ENCODE data around the gene NBL1. TPM values are rescaled to one million over a fixed set of nuclear protein-coding genes. Genes with fewer than 3 reads are reported as not detected.

Gene NBL1
- total and polyA plus RNA-seq, 2 experiments from 2014 or later: 6.1 to 10.6 TPM

- H4K20me1 ChIP-seq (replicated peaks; ENCODE audit: insufficient read depth): peaks cover 1% of the 10 kb centered on the region
- peak overlapping the region; percentile 11; the same call in 1 of the 2 replicates for H3K4me2 ChIP-seq
- H3K27ac ChIP-seq (ENCODE audit: low read depth): 0 out of 2 replicates have a peak overlapping the region, but pooled peaks have one; percentile 39
- peaks cover 7% of the 10 kb centered on the region for H3K36me3 ChIP-seq (ENCODE audit: insufficient read depth)
- H3K36me3 Mint-ChIP-seq (ENCODE audit: low read depth): peaks cover 30% of the 10 kb centered on the region; the same call in 2 of the 3 replicates
- H3K27ac Mint-ChIP-seq: peak overlapping the region; percentile 65; the same call in 1 of the 2 replicates
- no peaks in the 10 kb centered on the region for H3F3A ChIP-seq (replicated peaks; ENCODE audit: low read depth)
- no peaks in the 10 kb centered on the region for H3K79me2 ChIP-seq (replicated peaks; ENCODE audit: insufficient read depth)
- H3K9me2 ChIP-seq (ENCODE audit: insufficient read depth): no peaks in the 10 kb centered on the region
- ATAC-seq: peak; percentile 57
- DNase-seq (ENCODE audit: low spot score): peak; percentile 27
- TF ChIP-seq ZNF331 (CRISPR knock-in tag; IDR thresholded peaks at IDR 0.05; ENCODE audit: low read depth) (no peak), ZNF462 (CRISPR knock-in tag; IDR thresholded peaks at IDR 0.05) (no peak), EZH2phosphoT487 (IDR thresholded peaks at IDR 0.05; ENCODE audit: unreplicated experiment) (no peak), EZH2 (IDR thresholded peaks at IDR 0.05; ENCODE audit: low read depth, unreplicated experiment) (no peak), JUNB (IDR thresholded peaks at IDR 0.05; ENCODE audit: unreplicated experiment) (no peak), POLR2AphosphoS5 (IDR thresholded peaks at IDR 0.05; ENCODE audit: low read depth) (no peak), STAT1 (IDR thresholded peaks at IDR 0.05; ENCODE audit: unreplicated experiment) (no peak), ZNF114 (CRISPR knock-in tag; IDR thresholded peaks at IDR 0.05) (no peak), CREB1 (CRISPR knock-in tag; IDR thresholded peaks at IDR 0.05; ENCODE audit: low read depth) (no peak), NANOG (IDR thresholded peaks at IDR 0.05; ENCODE audit: borderline replicate concordance) (no peak)
- TF ChIP-seq, protein P1, sequence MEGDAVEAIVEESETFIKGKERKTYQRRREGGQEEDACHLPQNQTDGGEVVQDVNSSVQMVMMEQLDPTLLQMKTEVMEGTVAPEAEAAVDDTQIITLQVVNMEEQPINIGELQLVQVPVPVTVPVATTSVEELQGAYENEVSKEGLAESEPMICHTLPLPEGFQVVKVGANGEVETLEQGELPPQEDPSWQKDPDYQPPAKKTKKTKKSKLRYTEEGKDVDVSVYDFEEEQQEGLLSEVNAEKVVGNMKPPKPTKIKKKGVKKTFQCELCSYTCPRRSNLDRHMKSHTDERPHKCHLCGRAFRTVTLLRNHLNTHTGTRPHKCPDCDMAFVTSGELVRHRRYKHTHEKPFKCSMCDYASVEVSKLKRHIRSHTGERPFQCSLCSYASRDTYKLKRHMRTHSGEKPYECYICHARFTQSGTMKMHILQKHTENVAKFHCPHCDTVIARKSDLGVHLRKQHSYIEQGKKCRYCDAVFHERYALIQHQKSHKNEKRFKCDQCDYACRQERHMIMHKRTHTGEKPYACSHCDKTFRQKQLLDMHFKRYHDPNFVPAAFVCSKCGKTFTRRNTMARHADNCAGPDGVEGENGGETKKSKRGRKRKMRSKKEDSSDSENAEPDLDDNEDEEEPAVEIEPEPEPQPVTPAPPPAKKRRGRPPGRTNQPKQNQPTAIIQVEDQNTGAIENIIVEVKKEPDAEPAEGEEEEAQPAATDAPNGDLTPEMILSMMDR (conservative IDR thresholded peaks at IDR 0.05; ENCODE audit: low read depth in 2 of 2): no peak
- TF ChIP-seq, protein P2, sequence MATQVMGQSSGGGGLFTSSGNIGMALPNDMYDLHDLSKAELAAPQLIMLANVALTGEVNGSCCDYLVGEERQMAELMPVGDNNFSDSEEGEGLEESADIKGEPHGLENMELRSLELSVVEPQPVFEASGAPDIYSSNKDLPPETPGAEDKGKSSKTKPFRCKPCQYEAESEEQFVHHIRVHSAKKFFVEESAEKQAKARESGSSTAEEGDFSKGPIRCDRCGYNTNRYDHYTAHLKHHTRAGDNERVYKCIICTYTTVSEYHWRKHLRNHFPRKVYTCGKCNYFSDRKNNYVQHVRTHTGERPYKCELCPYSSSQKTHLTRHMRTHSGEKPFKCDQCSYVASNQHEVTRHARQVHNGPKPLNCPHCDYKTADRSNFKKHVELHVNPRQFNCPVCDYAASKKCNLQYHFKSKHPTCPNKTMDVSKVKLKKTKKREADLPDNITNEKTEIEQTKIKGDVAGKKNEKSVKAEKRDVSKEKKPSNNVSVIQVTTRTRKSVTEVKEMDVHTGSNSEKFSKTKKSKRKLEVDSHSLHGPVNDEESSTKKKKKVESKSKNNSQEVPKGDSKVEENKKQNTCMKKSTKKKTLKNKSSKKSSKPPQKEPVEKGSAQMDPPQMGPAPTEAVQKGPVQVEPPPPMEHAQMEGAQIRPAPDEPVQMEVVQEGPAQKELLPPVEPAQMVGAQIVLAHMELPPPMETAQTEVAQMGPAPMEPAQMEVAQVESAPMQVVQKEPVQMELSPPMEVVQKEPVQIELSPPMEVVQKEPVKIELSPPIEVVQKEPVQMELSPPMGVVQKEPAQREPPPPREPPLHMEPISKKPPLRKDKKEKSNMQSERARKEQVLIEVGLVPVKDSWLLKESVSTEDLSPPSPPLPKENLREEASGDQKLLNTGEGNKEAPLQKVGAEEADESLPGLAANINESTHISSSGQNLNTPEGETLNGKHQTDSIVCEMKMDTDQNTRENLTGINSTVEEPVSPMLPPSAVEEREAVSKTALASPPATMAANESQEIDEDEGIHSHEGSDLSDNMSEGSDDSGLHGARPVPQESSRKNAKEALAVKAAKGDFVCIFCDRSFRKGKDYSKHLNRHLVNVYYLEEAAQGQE (IDR thresholded peaks at IDR 0.05; ENCODE audit: unreplicated experiment): no peak
- TF ChIP-seq, protein P3, sequence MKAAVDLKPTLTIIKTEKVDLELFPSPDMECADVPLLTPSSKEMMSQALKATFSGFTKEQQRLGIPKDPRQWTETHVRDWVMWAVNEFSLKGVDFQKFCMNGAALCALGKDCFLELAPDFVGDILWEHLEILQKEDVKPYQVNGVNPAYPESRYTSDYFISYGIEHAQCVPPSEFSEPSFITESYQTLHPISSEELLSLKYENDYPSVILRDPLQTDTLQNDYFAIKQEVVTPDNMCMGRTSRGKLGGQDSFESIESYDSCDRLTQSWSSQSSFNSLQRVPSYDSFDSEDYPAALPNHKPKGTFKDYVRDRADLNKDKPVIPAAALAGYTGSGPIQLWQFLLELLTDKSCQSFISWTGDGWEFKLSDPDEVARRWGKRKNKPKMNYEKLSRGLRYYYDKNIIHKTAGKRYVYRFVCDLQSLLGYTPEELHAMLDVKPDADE (IDR thresholded peaks at IDR 0.05): no peak
- H3K4me1 Mint-ChIP-seq: peaks cover 20% of the 10 kb centered on the region
- H3K4me1 ChIP-seq (ENCODE audit: insufficient read depth): peaks cover 16% of the 10 kb centered on the region
- no peak overlapping the region for H3K4me3 Mint-ChIP-seq
- no peaks in the 10 kb centered on the region for H3K9me3 Mint-ChIP-seq
- H3K4me3 ChIP-seq: no peak overlapping the region
- H2AFZ ChIP-seq: no peak overlapping the region
- H3K27me3 ChIP-seq (ENCODE audit: insufficient read depth): no peaks in the 10 kb centered on the region
- peaks cover 3% of the 10 kb centered on the region for H3K27me3 Mint-ChIP-seq (ENCODE audit: insufficient read depth, low read depth, poor library complexity)
Observed at GRCh38 chr1:19628879-19629278, 15.2 kb upstream of the NBL1 start.

Measured in GM23338 (cell line).